NCI-H2196 (cell line): ENCODE measurements around the gene NACA2.
A peak's percentile ranks its signal among the peaks of the same experiment; 100 is the strongest.
"Not testable (repeated sequence)": the region's sequence is repeated elsewhere in the genome, so short reads cannot be mapped to it uniquely, and the experiment has no call there.

Experiments used
- DNase-seq: peaks from one replicate; lab custom pipeline; 2025; ENCODE audit not compliant: unreplicated experiment; lab: John Stamatoyannopoulos, UW

The NACA2 gene

DNA sequence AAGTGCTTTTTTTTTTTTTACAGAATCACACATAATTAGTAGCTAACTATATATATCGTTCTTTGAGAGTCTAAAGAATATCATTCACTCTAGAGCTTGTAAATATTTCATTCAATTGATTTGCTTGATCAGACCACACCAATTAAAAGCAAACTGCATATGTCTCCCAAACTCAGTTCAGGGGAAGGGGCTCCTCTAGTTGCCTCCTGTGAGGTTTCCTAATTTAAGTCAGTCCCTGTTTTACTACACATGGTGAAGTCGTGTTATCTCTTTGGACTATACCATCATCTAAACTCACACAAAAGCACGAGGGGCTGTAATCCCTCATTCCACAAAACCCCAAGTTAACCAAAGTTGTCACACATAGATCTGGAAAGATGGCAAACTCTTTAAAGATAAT, 11.7 kb downstream of the NACA2 start:
- no peak for DNase-seq

DNA sequence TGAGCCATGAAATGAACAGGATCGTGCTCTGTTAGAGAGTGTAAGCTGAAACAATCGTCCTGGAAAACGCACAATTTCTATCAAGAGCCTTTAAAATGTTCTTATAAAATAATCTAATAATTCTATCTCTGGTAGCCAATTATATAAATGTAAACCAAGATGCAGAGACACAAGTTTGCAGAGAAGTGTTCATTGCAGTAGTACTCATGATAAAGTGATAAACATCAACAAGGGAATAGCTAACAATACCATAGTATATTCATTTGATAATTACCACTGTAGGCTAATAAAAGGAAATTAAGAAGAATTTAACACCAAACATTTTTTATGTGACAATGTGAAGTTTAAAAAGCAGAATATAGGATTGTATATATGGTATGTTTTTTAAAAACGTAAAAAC, 12.4 kb downstream of the NACA2 start:
- no peak for DNase-seq

DNA sequence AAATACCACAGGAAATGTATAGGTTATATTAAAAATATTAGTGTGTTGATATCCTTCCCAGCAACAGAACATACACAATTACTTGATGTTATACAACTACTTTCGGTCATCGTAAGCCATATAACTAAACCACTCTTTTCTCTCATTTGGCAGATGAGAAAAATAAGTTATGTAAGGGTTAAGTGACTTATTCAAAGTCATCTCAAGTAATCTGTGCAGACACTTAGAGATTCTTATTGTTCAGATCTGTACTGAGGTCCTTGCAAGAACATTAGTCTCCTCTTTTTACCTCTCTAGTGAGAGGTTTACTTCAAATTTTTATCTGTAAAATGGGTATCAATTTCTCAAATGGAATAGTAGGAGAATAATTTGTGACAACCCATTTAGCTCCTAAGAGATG, 15.0 kb downstream of the NACA2 start:
- no peak for DNase-seq

- DNase-seq = no peak
Observed at GRCh38 chr17:61575352-61575975, 15.6 kb downstream of the NACA2 start.

DNA sequence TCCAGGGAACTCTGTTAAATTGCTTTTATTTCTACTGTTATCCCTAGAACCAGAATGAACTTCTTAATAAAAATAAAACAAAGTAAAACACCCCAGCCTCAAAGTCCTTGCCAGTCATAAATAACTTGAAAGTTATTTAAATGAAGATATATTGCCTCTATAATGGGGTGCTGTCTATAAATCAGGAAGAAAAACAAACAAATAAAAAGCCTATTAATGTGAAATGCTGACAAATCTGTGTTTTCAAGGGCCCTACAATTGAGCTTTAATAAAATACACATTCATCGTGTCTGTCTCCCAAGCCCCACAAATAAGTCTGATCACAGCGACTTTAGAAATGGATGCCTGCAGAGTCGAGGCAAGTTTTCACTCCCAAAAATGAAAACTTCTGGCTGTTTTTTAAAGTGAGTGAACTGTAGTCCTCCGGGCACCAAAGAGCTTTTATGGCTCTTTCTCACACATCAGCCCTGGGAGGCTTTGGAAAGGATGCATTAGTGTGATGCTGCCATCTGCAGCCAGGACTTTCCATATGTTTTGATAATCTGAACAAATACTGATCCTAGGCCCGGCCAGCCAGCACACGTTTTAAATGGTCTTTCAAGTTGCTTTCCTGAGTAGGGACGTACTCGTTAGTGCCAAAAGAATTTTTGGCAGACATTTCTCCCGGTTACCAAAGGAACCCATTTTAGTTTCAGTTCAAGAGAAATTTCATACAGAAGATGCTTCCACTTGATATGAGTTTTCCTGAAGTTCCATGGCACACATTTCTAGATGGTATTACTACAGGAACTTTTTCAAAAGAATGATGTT, 16.3 kb downstream of the NACA2 start:
- DNase-seq = peak; percentile 27

DNA sequence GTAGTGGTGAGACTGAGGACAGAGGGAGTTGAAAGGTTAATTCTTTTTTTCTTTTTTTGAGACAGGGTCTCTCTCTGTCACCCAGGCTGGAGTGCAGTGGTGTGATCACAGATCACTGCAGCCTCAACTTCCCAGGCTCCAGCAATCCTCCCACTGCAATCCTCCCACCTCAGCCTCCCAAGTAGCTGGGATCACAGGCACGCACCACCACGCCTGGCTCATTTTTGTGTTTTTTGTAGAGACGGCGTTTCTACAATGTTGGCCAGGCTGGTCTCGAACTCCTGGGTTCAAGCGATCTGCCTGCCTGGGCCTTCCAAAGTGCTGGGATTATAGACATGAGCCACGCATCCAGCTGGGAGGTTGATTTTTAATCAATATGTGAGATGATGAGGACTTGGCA, 18.5 kb downstream of the NACA2 start:
- not testable (repeated sequence) for DNase-seq

- DNase-seq = no peak
Observed at GRCh38 chr17:61571624-61572023, 19.4 kb downstream of the NACA2 start.

GRCh38 chr17:61570118-61570517, 20.9 kb downstream of the NACA2 start:
- no peak for DNase-seq

GRCh38 chr17:61569525-61569924, 21.5 kb downstream of the NACA2 start:
- DNase-seq = not testable (repeated sequence)

- peak; percentile 10 for DNase-seq
Observed at GRCh38 chr17:61568219-61569072, 22.6 kb downstream of the NACA2 start.

DNA sequence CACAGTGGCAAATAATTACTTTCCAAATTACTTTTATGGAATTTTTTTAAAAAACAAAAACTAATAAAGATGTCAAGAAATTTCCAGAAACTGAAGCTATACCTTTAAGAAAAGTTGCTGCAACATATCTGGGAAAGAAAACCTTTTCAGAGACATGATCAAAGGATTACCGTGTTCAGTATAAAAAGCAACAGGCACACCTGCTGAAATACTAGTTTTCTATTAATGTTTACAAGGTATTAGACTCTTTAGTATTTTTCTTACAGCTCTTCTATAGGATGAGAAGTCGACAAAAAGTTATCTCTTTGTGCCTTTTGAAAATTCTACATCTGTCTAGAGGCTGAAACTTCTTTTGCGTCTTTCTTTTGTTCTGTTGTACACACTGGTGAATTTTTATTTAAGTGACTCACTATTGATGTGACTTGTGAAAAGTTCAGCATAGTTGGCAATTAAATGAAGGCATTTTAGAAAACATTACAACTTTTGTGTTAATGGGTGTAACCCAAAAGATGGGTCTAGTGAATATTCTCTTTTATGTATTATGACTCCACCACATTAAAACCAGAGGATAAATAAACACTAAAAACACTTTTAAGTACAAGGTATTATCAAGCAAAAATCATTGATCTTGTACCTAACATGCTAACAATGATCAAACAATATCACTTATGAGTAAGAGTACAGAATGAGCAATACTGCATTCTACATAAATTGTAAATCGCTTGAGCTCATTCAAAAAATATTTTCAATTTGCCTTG, 23.8 kb downstream of the NACA2 start:
- no peak for DNase-seq

GRCh38 chr17:61566448-61566847, 24.6 kb downstream of the NACA2 start:
- not testable (repeated sequence) for DNase-seq

DNA sequence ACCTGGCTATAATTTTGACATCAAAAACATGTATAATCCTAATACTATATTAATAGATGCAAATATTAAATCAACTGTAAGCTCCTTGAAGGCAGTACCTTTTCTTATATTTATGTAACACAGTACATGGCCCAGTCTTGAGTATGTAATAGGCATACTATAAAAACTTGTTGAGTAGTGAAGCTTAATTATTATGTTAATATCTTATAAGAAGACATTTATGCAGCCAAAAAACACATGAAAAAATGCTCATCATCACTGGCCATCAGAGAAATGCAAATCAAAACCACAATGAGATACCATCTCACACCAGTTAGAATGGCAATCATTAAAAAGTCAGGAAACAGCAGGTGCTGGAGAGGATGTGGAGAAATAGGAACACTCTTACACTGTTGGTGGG, 25.2 kb downstream of the NACA2 start:
- not testable (repeated sequence) for DNase-seq

DNA sequence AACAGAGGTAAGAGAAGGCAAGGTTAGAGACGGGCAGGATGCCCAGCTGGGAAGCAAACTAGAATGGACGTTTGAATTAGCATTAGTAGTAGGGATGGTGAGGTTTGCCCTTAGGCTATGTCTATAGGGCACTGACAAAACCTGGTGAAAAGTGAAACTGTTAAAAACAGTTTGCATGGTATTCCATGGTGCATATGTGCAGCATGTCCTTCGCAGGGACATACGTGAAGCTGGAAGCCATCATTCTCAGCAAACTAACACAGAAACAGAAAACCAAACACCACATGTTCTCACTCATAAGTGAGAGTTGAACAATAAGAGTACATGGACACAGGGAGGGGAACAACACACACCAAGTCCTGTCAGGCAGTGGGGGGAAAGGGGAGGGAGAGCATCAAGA, 25.8 kb downstream of the NACA2 start:
- DNase-seq = no peak

GRCh38 chr17:61562287-61562686, 28.7 kb downstream of the NACA2 start:
- DNase-seq = no peak

GRCh38 chr17:61561354-61561753, 29.7 kb downstream of the NACA2 start:
- no peak for DNase-seq

DNA sequence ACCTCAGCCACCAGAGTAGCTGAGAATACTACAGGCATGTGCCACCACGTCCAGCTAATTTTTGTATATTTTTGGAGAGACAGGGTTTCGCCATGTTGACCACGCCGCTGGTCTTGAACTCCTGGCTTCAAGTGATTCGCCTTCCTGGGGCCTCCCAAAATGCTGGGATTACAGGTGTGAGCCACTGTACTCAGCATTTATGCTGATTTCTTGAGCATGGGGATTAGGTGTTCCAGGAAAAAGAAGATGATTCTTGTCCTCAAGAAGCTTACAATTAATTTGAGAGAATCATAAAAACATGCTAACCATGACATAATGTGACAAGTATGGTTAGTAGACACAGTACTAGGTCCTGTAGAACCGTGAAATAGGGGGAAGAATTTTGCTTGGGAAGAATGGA, 30.9 kb downstream of the NACA2 start:
- DNase-seq = no peak

DNA sequence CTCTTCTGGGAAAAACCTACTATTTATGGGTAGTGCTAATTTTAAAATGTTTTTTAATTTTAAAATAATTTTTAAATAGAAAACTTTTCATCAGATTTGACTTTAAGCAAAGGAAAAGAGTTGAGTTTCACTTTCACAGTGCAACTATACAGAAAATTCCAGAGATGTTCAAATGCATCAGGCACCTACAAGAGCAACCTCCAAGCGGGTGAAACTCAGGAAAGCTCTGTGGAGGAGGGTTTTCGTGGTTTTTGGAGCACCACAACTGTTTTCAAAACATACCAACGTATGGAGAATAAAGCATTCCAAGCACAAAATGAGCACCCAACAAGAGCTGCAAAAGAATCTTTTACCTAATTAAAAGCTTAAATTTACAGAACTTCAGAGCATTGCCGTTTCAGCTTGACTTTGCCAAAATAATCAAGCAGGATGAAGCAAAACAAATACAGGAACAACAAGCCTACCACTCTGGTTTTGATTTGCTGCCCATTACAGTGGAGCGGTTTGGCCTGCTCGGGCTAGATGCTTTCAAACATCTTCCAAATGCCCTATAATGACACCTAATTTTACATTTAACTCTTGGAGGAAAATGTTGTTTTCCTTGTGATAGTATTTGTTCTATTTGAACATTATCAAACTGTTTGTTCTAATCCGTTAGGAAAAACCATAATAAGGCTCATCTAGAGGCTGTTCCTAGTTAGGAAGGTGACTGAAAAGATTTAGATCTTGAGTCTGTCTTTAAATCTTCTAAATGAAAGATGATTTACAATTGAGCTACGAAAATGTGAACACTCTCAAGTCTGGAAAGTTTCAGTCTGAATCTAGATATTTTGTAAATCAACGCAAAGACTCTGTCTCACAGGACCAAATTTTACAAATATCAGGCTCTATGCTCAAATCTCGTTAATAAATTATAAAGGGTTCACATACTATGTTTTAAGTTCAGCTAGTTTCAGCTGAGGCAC, 34.5 kb downstream of the NACA2 start:
- DNase-seq = no peak

- DNase-seq = no peak
Observed at GRCh38 chr17:61555127-61555566, 35.9 kb downstream of the NACA2 start.

DNA sequence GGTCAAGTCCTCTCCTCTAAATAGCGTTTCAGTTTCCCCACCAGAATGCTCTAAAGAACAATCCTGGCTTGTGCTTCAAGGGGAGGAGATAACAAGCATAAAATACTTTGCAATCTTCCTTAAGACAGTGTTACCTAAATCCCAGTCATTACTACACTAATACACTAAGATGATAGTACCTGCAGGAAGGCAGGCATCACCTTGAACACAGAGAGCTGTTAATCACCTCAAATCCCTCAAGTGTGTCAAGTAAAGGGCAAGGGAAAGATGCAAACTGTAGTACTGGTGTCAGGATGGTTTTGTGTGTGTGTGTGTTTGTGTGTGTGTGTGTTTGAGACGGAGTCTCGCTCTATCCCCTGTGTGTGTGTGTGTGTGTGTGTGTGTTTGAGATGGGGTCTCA, 36.8 kb downstream of the NACA2 start:
- DNase-seq = no peak
